Measurements from ENCODE around the gene TLE6. TPM values are rescaled to one million over a fixed set of nuclear protein-coding genes. Genes with fewer than 3 reads are reported as not detected.

Gene TLE6
- total and polyA plus RNA-seq, 10 of the 15 experiments (the other 5 are each of a cell fraction or from before 2014, with no cell fraction given) = 2.7 to 13.8 (median 6.4) TPM

- intact Hi-C loops (cut with micrococcal nuclease; ENCODE audit: unreplicated experiment) = no loop called here
- no TSS peak for BruUV-seq (replicated peaks)
- in situ Hi-C loops (cut with MboI) = loop anchor here (5.0 kb wide), 1 partner anchor 205 kb away; no protein-coding TSS in a partner anchor
- POLR2A ChIA-PET = no interaction called here
- no peak for FAIRE-seq
- RAD21 ChIA-PET (ENCODE audit: unreplicated experiment) = no interaction called here
- Histone ChIP-seq H3K9ac (ENCODE audit: control insufficient read depth, insufficient read depth, low read length) (no peak overlapping the region), H3K27ac (ENCODE audit: control insufficient read depth, insufficient read depth) (no peak overlapping the region), H4K20me1 (ENCODE audit: control insufficient read depth, insufficient read depth) (no peaks in the 10 kb centered on the region), H3K4me2 (ENCODE audit: control insufficient read depth, insufficient read depth) (no peak overlapping the region), H3K9me3 (replicated peaks; ENCODE audit: control insufficient read depth, insufficient read depth, low read length) (no peaks in the 10 kb centered on the region), H3K79me2 (ENCODE audit: control insufficient read depth, insufficient read depth, low read length) (no peaks in the 10 kb centered on the region), H3K27me3 (replicated peaks in 1 of 2; ENCODE audit: control insufficient read depth in 2 of 2, insufficient read depth in 2 of 2, low read length in 1 of 2) (no peaks in the 10 kb centered on the region), H3K36me3 (ENCODE audit: control insufficient read depth in 2 of 2, insufficient read depth in 2 of 2, low read length in 1 of 2) (no peaks in the 10 kb centered on the region), H2AFZ (ENCODE audit: control insufficient read depth, low read depth, low read length) (no peak overlapping the region), H3K4me1 (ENCODE audit: control insufficient read depth, insufficient read depth, low read length) (no peaks in the 10 kb centered on the region), H3K4me3 (no peak overlapping the region)
- 61% methylated on average over 5 of the region's 5 CpGs for WGBS (ENCODE audit: insufficient coverage, insufficient replicate concordance, low lambda C conversion rate, missing lambda C conversion rate)
- DNase-seq (ENCODE audit: low read depth, low spot score) = no peak
- CTCF ChIA-PET = interaction anchor here (0.7 to 3.9 kb wide), 7 partner anchors 12 to 309 kb away, joined by 3 to 20 read pairs (median 5); no protein-coding TSS in a partner anchor
- TF ChIP-seq DPF2 (IDR thresholded peaks at IDR 0.05) (no peak), FOS (IDR thresholded peaks at IDR 0.05; ENCODE audit: borderline replicate concordance, extremely low read depth, insufficient read length) (no peak), EED (IDR thresholded peaks at IDR 0.05; ENCODE audit: low read depth) (no peak), RELA (IDR thresholded peaks at IDR 0.05; ENCODE audit: borderline replicate concordance, partially characterized antibody) (no peak), SMAD5 (IDR thresholded peaks at IDR 0.05; ENCODE audit: low read depth) (no peak), USF1 (IDR thresholded peaks at IDR 0.05; ENCODE audit: borderline replicate concordance, extremely low read length, insufficient read depth, low read depth, low read length) (no peak), POU2F2 (IDR thresholded peaks at IDR 0.05; ENCODE audit: borderline replicate concordance, low read depth, low read length) (no peak), JUNB (IDR thresholded peaks at IDR 0.05) (no peak), NBN (IDR thresholded peaks at IDR 0.05) (no peak), MAX (IDR thresholded peaks at IDR 0.05; ENCODE audit: low read depth, low read length) (no peak), CHD2 (IDR thresholded peaks at IDR 0.05; ENCODE audit: borderline replicate concordance, low read depth, low read length) (no peak)
- no peak for ATAC-seq
- SMC1A ChIA-PET (ENCODE audit: uncharacterized antibody, unreplicated experiment) = interaction anchor here (0.8 to 1.7 kb wide), 3 partner anchors 147 to 203 kb away, joined by 3 to 4 read pairs (median 3); no protein-coding TSS in a partner anchor
These were observed 20.2 kb upstream of the TLE6 start for GRCh38 chr19:2957160-2957559.

Measured in GM12878 (cell line).